CD14-positive monocyte (primary cell): ENCODE data around the gene DVL3. TPM values are rescaled to one million over a fixed set of nuclear protein-coding genes. Genes with fewer than 3 reads are reported as not detected.
A peak's percentile ranks its signal among the peaks of the same experiment; 100 is the strongest.

Experiments used
- DNase-seq, 3 donors: peaks; one replicate each; pipeline ENCODE4 v3.0.0-alpha.2; 2011 to 2022
- H2AFZ ChIP-seq: 2 replicates; pipeline ENCODE4 v1.6.0; 2012; ENCODE audit warnings: mild to moderate bottlenecking, low read depth, low read length, inconsistent platforms; ENCODE audit not compliant: insufficient read depth, poor library complexity, severe bottlenecking
- H3K27ac ChIP-seq, 2 donors: 1 replicate in 1 of 2; 2 replicates in 1 of 2; pipeline ENCODE4 v1.5.1; 2012 to 2013; ENCODE audit warnings: low read length in 2 of 2, control low read depth in 1 of 2, inconsistent platforms in 1 of 2, low read depth in 1 of 2, mild to moderate bottlenecking in 1 of 2
- H3K27me3 ChIP-seq, 2 donors: one replicate each; pipeline versions ENCODE4 v1.6.0 to v1.6.1; 2011 to 2013; ENCODE audit warnings: low read length in 2 of 2; ENCODE audit not compliant: control insufficient read depth in 2 of 2, insufficient read depth in 2 of 2
- H3K36me3 ChIP-seq, 2 donors: replicated peaks in 1 of 2; 1 replicate in 1 of 2; 2 replicates in 1 of 2; pipeline versions ENCODE4 v1.5.1 to v1.6.1; 2012 to 2013; ENCODE audit warnings: low read length in 2 of 2, control low read depth in 1 of 2, inconsistent platforms in 1 of 2, mild to moderate bottlenecking in 1 of 2; ENCODE audit not compliant: insufficient read depth in 2 of 2, control insufficient read depth in 1 of 2
- H3K4me1 ChIP-seq, 2 donors: 1 replicate in 1 of 2; 2 replicates in 1 of 2; pipeline versions ENCODE4 v1.5.1 to v1.6.1; 2012 to 2013; ENCODE audit warnings: low read length in 2 of 2, control low read depth in 1 of 2, inconsistent platforms in 1 of 2, mild to moderate bottlenecking in 1 of 2, moderate library complexity in 1 of 2; ENCODE audit not compliant: insufficient read depth in 2 of 2, control insufficient read depth in 1 of 2
- H3K4me2 ChIP-seq: replicated peaks from 2 replicates; pipeline ENCODE3; 2012; ENCODE audit warnings: low read length, moderate library complexity, mild to moderate bottlenecking; ENCODE audit not compliant: poor library complexity, severe bottlenecking; ENCODE audit errors: extremely low read depth
- H3K4me3 ChIP-seq, 3 experiments: fragments of 200-600 bp in 1 of 3; sonication (generic) in 1 of 3; replicated peaks in 1 of 3; 1 replicate in 2 of 3; 2 replicates in 1 of 3; pipeline ENCODE4 v1.5.1; 2011 to 2013; ENCODE audit warnings: low read length in 3 of 3, mild to moderate bottlenecking in 3 of 3, control low read depth in 2 of 3, low read depth in 2 of 3, inconsistent platforms in 1 of 3, moderate library complexity in 1 of 3
- H3K79me2 ChIP-seq: 2 replicates; pipeline ENCODE4 v1.6.0; 2012; ENCODE audit warnings: mild to moderate bottlenecking, control low read depth, inconsistent platforms, low read length, moderate library complexity; ENCODE audit not compliant: insufficient read depth
- H3K9ac ChIP-seq: 2 replicates; pipeline ENCODE4 v1.6.0; 2017; ENCODE audit warnings: low read length, mild to moderate bottlenecking; ENCODE audit not compliant: insufficient read depth, poor library complexity, severe bottlenecking
- H3K9me3 ChIP-seq, 2 donors: replicated peaks in 1 of 2; 1 replicate in 1 of 2; 2 replicates in 1 of 2; pipeline versions ENCODE4 v1.5.1 to v1.6.1; 2012 to 2013; ENCODE audit warnings: low read length in 2 of 2, control low read depth in 1 of 2; ENCODE audit not compliant: control insufficient read depth in 1 of 2, insufficient read depth in 1 of 2
- H4K20me1 ChIP-seq: 2 replicates; pipeline ENCODE4 v1.6.0; 2012; ENCODE audit warnings: mild to moderate bottlenecking, low read length, control low read depth, moderate library complexity; ENCODE audit not compliant: insufficient read depth
- H3K27ac Mint-ChIP-seq, 7 donors: one replicate each; pipeline ENCODE4 v1.8.0; 2020; ENCODE audit warnings: mild to moderate bottlenecking in 7 of 7, mixed read lengths in 7 of 7, moderate library complexity in 6 of 7, inconsistent platforms in 2 of 7
- H3K27me3 Mint-ChIP-seq, 3 donors: one replicate each; pipeline ENCODE4 v1.8.0; 2021 to 2022; ENCODE audit warnings: low read depth in 3 of 3, mild to moderate bottlenecking in 3 of 3, mixed read lengths in 3 of 3, moderate library complexity in 3 of 3, inconsistent platforms in 1 of 3
- H3K36me3 Mint-ChIP-seq, 2 donors: one replicate each; pipeline ENCODE4 v1.8.0; 2020; ENCODE audit warnings: mixed read lengths in 2 of 2, inconsistent platforms in 1 of 2, mild to moderate bottlenecking in 1 of 2
- H3K4me1 Mint-ChIP-seq: one replicate; pipeline ENCODE4 v1.8.0; 2020; ENCODE audit warnings: mild to moderate bottlenecking, mixed read lengths
- H3K4me3 Mint-ChIP-seq, 2 donors: one replicate each; pipeline ENCODE4 v1.8.0; 2020; ENCODE audit warnings: mild to moderate bottlenecking in 2 of 2, mixed read lengths in 2 of 2, moderate library complexity in 1 of 2
- H3K9me3 Mint-ChIP-seq, 7 donors: one replicate each; pipeline ENCODE4 v1.8.0; 2020 to 2022; ENCODE audit warnings: mixed read lengths in 7 of 7, mild to moderate bottlenecking in 6 of 7, moderate library complexity in 6 of 7, inconsistent platforms in 2 of 7
- CTCF ChIP-seq: fragments of 200-600 bp; IDR thresholded peaks from one replicate; pipeline ENCODE4 v1.8.0; 2022; ENCODE audit warnings: antibody characterized with exemption, mild to moderate bottlenecking
- whole genome bisulfite sequencing: methylation state at CpG from one replicate; pipeline ENCODE4 v1.1.5; 2013; ENCODE audit warnings: missing lambda C conversion rate; ENCODE audit not compliant: insufficient coverage; 5-methylcytosine and 5-hydroxymethylcytosine counted together
- intact Hi-C, 2 donors: fragments of 100-400 bp; cut with micrococcal nuclease; formaldehyde crosslinking; loops; one replicate each; pipeline versions ENCODE4 v1.15.0 to v1.15.1; 2023
- polyA minus RNA-seq: library from RNA; depleted of rRNA, polyadenylated mRNA; stranded (reverse); fragments of >200 nt; gene quantifications from 2 replicates; pipeline ENCODE4 v1.2.3, GENCODE V29; 2012
- polyA plus RNA-seq, 3 donors: library from polyadenylated mRNA; depleted of rRNA in 1 of 3; unstranded in 2 of 3; stranded (reverse) in 1 of 3; fragments of 300-500 nt in 2 of 3; fragments of >200 nt in 1 of 3; fragmentation: Illumina TruSeq in 2 of 3; gene quantifications; 1 replicate in 2 of 3; 2 replicates in 1 of 3; pipeline ENCODE4 v1.2.3, GENCODE V29; 2012 to 2021
- total RNA-seq, 12 experiments: library from RNA in 1 of 12; stranded (reverse) in 1 of 12; fragments of 120-200 nt in 1 of 12; gene quantifications; one replicate each; pipeline ENCODE4 v1.2.4 and lab custom pipeline; 2013 to 2026; ENCODE audit warnings: mixed read lengths in 6 of 12, inconsistent platforms in 1 of 12

Gene DVL3
- 21.6 TPM for total RNA-seq (2013)
- polyA plus RNA-seq (10 to 100 TPM in 1 of 3 donors, 1 to 10 TPM in 2; 4.5 to 42.1 (median 9.4) TPM), polyA minus RNA-seq (15.7 and 26.2 TPM in 2 replicates), total RNA-seq (lab: John Stamatoyannopoulos, UW) (24.0 to 71.2 (median 33.6) reads per million in 11 experiments)

- H3K27ac ChIP-seq, result peak within 1 kb of the TSS; percentile 63 to 77
- WGBS, result under 1% methylated on average over 83 of the region's 84 CpGs
- H4K20me1 ChIP-seq, result peaks cover 41% of the 10 kb centered on the region
- peak in 2 of 3 donors; percentile 52 to 63 for DNase-seq
- peak within 1 kb of the TSS; percentile 77 for H3K9ac ChIP-seq
- peaks cover 38% of the 10 kb centered on the region for H3K4me1 Mint-ChIP-seq
- H3K4me2 ChIP-seq, result peak within 1 kb of the TSS; percentile 99
- H3K4me3 Mint-ChIP-seq, result peak within 1 kb of the TSS; percentile 96
- peak within 1 kb of the TSS; percentile 73 to 89 (median 85) for H3K27ac Mint-ChIP-seq
- H2AFZ ChIP-seq, result peak within 1 kb of the TSS; percentile 88
- peaks cover 2 to 3% of the 10 kb centered on the region in 2 donors for H3K36me3 Mint-ChIP-seq
- intact Hi-C loops, result no loop called here
- no peaks in the 10 kb centered on the region for H3K36me3 ChIP-seq
- H3K27me3 Mint-ChIP-seq, result peaks cover 0 to 4% (median 2%) of the 10 kb centered on the region in 3 donors
- H3K79me2 ChIP-seq, result peaks cover 43% of the 10 kb centered on the region
- no peak for TF ChIP-seq CTCF
- H3K4me1 ChIP-seq, result peaks cover 37 to 44% of the 10 kb centered on the region in 2 donors
- no peaks in the 10 kb centered on the region for H3K9me3 ChIP-seq
- no peaks in the 10 kb centered on the region for H3K27me3 ChIP-seq
- H3K9me3 Mint-ChIP-seq, result no peaks in the 10 kb centered on the region
- H3K4me3 ChIP-seq, result peak within 1 kb of the TSS; percentile 77 to 97 (median 94)
Observed at GRCh38 chr3:184154885-184155643, at the start of gene DVL3. DVL3 (plus strand) TSS chr3:184155377; CDS start chr3:184155636, 259 bp downstream.

- no peak for DNase-seq
- peaks cover 1 to 9% (median 7%) of the 10 kb centered on the region in 3 donors for H3K27me3 Mint-ChIP-seq
- Histone ChIP-seq H3K79me2 (no peaks in the 10 kb centered on the region), H3K4me1 (no peaks in the 10 kb centered on the region), H3K4me3 (no peak overlapping the region), H2AFZ (no peak overlapping the region), H3K9ac (no peak overlapping the region), H4K20me1 (no peaks in the 10 kb centered on the region), H3K9me3 (no peaks in the 10 kb centered on the region), H3K4me2 (no peak overlapping the region), H3K27me3 (no peaks in the 10 kb centered on the region), H3K36me3 (no peaks in the 10 kb centered on the region), H3K27ac (no peak overlapping the region)
- TF ChIP-seq CTCF, result no peak
- H3K27ac Mint-ChIP-seq, result no peak overlapping the region
- no peaks in the 10 kb centered on the region for H3K9me3 Mint-ChIP-seq
- H3K4me1 Mint-ChIP-seq, result no peaks in the 10 kb centered on the region
- intact Hi-C loops, result no loop called here
- no peak overlapping the region for H3K4me3 Mint-ChIP-seq
- WGBS, result 63% methylated on average over 7 of the region's 7 CpGs
- H3K36me3 Mint-ChIP-seq, result no peaks in the 10 kb centered on the region
Observed at GRCh38 chr3:184110316-184110725, 44.9 kb upstream of the DVL3 start.
